Activated gamma-delta T cell (primary cell): ENCODE data around the gene LDAH.
"Not testable (repeated sequence)": the region's sequence is repeated elsewhere in the genome, so short reads cannot be mapped to it uniquely, and the experiment has no call there.

Experiments
- DNase-seq: peaks from one replicate; lab custom pipeline; 2025; lab: John Stamatoyannopoulos, UW
- total RNA-seq, 2 donors: gene quantifications; one replicate each; lab custom pipeline; 2026; lab: John Stamatoyannopoulos, UW

Gene LDAH
- 20.9 to 30.3 reads per million in 2 donors for total RNA-seq

DNA sequence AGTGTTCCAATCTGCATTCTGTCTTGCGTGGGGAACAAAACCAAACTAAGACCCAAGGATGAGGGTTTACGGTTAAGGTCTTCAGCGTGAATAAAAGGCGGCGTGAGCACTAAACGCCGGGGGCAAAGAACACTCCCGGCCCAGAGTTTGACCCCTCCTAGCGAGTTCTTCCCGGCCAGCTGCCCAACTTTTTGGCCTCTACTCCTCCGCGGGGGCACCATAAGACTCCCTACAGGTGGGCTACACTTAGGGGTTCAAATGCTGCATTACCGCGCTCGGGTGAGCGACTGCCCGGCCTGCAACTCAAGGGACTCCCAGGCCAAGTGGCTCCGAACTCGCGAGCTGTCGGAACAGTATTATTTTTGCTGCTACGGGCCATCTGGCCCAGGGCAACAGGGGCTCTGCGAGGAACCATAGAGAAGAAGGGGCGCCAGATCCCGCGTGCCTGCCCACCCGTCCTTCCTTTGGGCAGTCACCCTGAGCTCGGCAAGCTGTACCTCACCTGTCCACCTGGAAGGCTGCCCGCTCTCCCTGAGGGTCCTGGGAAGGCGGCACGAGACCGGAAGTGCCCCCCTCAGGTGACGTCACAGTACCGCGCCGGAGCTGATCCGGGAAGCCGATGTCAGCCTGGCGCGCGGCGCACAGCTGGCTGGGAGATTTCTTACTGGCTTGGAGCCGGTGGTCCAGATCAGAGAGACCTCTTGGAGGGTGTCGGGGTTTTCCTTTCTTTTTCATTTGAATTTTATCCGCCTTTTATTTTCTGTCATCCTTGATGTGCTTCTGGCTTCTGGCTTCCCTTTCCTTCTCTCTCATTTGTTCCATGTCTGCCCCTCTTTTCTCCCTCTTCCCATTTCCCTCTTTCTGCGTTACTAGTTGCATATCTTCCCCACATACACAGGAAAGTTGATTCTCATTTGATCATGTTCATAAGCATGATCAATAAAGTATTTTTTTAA, at the start of gene LDAH:
TSS of gene LDAH (minus strand) at position 567 of the 956 bp plus-strand sequence. CDS start 21,638 bp downstream, outside the sequence.
- peak; percentile 69 for DNase-seq

DNA sequence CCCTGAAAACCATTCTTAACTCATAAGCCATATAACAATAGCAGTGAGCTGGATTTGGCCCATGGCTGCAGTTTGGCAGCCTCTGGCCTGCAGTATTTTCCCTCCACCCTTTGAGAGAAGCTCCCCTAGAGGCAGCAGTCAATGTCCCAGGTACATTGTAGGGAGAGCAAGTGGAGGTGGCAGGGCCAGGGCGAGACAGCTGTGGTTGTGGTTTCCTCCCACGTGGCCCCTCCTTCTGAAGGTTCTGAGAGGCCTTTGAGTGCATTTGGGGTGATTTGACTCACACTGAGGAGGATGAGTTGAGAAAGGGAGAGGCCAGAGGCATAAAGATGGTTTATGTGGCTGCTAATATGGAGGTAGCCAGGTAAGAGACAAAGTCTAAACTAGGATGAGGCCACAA, 45.5 kb upstream of the LDAH start:
- no peak for DNase-seq

DNA sequence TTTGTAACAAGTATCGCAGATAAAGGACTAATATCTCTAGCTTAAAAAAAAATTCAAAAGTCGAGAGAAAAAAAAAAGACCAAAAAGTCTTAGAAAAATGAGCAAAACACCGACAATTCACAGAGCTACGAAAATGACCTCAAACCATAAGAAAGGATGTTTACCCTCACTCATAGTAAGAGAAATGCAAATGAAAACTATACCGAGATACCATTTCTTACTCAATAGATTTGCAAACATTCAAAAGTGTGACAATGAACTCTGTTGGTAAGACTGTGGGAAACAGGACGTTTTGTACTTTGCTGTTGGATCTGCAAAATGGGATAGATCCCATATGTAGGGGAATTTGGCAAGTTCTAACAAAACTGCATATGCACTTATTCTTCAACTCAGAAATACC, 39.9 kb upstream of the LDAH start:
- no peak for DNase-seq

DNA sequence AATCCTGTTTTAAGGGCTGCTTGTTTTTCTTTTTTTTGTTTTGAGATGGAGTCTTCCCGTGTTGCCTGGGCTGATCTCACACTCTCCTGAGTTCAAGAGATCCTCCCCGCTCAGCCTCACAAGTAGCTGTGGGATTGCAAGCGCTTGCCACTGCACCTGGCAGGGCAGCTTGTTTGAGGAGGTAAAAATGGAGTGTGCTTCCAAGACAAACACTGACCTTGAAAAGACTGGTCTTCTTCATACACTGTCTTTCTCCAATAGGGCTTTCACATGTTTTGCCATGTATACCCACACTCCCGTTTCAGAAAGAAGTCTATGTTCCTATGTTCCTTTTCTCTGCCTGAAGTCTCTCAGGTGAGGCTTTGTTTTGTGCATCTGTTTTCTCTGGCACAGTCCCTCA, 32.6 kb upstream of the LDAH start:
- DNase-seq: no peak

DNA sequence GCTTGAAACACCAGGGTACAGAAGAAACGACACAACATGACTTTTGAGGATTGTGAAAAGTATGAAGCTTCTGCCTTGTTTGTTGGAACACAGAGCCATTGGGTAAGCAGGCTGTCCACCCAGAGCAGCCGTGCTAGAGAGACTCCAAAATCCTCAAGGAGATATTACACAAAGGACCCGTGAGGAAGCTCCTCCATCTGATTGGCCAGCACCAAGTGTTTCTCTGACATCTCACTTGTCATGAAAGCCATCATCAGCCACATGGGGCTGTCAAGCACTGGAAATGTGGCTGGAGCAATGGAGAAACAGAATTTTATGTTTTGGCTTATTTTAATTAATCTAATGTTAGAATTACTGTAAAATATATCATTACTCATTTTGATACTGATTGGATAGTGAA, 29.8 kb upstream of the LDAH start:
- DNase-seq: no peak

DNA sequence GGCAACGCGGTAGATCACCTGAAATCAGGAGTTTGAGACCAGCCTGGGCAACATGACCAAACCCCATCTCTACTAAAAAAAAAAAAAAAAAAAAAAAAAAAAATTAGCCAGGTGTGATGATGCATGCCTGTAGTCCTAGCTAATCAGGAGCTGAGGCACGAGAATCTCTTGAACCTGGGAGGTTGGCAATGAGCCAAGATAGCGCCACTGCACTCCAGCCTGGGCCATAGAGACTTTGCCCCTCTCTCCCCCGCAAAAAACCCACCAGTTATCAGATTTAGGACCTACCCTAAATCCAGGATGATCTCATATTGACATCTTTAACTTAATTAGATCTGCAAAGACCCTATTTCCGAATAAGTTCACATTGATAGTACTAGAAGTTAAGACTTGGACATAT, 29.2 kb upstream of the LDAH start:
- no peak for DNase-seq

DNA sequence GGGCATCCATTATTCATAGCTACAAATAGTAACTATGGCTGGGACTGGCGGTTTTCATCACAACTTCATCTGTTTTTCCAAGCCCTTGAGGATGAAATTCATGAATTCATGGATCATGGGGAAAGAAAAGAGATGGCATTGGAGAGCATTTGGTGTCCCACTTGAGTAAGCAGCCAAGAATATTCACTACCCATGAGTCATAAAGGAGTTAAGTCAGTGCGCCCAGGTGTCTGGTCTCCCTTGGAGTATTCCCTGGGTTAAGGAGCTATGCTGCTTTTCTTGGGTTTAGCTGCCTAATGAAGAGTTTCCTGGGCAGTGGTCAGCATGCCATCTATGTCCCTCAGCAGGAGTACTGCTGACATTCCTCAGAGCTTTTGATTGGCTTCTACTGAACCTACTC, 21.3 kb upstream of the LDAH start:
- no peak for DNase-seq

DNA sequence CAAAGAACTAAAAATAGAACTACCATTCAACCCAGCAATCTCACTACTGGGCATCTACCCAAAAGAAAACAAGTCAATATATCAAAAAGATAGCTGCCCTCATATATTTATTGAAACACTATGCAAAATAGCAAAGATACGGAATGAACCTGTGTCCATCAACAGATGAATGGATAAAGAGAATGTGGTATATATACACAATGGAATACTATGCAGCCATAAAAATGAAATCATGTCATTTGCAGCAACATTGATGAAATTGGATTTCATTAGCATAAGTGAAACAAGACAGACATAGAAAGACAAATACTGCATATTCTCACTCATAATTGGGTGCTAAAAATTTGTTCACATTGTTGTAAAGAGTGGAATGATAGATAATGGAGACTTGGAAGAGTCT, 16.2 kb upstream of the LDAH start:
- no peak for DNase-seq

DNA sequence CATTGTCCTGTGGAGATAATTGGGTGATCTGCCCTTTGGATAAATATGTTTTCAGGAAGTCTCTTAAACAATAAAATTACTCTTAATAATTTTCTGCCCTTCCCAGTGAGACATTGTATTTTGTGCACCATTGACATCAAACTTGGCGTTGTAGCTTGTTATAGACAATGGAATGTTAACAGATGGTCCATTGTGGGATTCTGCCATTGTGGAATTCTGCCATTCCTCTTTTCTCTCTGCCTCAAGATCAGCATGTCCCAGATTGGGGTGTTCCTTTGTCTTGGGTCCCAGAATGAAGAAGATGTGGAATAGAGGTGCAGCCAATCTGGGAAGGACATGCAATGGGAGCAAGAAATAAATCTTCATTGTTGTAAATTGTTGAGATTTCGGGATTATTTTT, 15.1 kb upstream of the LDAH start:
- no peak for DNase-seq

DNA sequence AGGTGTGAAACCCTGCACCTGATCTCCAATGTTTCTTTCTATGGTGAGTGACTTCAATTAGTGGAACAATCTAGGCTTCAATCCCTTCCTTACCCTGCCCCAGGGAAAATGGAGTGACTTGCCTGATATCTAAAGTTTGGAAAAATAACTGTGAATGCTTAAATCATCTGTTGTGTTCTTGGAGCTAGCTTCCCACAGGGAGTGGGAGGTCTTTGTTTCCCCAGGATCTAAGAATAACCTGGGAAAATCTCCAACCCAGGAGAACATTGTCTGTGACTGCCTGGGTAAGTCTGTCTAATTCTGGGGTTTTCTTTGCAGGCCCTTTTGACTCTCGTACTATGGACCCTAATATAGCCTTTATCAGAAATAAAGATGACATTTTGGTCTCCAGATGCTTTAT, 13.6 kb upstream of the LDAH start:
- no peak for DNase-seq

DNA sequence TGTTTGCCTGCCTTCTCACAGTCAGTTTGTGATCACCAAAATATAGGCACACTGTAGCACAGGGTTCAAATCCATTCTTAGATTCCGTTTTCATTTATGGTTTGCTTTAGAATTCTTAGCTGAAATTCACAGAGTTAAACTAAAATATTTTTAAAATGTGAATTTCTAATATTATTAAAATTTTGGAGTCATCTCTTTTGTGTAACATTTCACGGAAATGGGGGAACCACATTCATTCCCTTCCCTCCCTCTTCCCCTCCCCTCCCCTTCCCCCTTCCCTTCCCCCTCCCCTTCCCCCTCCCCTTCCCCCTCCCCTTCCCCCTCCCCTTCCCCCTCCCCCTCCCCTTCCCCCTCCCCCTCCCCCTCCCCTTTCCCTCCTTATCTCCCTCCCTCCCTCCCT, 11.4 kb upstream of the LDAH start:
- no peak for DNase-seq

DNA sequence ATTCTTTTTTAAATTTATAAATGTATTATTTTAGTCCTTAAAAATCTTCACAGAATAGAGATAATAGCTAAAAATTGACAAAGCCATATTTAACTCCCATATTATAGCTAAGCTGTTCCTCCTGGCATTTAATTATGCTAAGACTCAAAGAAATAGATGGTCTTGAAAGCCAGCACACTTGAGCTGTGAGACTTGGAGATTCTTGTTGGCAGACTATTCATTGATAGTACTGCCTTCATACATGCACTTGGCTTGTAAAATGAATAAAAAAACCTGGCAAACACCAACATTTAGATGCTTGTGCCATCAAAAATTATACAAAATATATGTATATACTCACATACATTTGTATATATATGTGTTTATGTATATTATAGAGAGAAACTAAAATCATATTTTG, 9.7 kb upstream of the LDAH start:
- no peak for DNase-seq

DNA sequence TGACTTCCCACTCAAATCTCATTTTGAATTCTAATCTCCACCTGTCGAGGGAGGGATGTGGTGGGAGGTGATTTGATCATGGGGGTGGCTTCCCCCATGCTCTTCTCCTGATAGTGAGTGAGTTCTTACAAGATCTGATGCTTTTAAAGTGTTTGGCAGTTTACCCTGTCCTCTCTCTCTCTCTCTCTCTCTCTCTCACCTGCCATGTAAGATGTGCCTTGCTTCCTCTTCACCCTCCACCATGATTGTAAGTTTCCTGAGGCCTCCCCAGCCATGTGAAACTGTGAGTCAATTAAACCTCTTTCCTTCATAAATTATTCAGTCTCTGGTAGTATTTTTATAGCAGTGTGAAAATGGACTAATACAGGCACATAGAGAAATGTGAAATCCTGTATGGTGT, 7.0 kb upstream of the LDAH start:
- no peak for DNase-seq

DNA sequence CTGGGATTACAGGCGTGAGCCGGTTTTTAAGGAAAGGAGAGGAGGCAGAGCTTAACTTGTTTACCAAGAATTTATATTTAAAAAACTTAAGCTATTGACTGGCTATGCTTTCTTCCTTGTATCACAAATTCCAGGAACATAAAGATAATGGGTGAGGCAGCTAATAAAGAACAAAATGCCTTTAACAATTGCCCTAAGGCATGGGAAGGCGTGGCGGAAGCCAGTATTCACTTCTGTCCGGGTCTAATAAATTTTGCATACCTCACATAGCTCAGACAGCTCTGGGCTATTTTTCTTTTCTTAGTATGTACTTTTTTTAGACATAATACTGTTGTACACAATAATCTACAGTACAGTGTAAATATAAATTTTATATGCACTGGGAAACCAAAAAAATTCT, 1.0 kb upstream of the LDAH start:
- no peak for DNase-seq

DNA sequence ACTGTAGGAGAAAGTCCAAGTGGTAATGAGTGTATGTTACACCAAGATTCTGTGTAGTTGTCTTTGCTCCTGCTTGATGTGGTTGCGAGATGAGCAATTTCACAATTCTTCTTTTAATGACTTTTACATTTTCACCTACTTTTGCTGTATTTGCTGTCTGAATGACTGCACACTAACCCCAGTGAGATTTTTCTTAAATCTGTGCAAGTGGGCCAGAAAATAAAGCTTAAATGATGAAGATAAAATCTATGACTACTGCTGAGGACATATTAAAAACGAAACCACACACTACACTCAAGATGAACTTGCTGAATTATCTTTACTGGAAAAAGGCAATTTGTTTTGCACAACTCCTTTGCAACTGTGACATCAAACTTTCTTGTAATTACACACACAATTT, 4.1 kb downstream of the LDAH start:
- DNase-seq: no peak

DNA sequence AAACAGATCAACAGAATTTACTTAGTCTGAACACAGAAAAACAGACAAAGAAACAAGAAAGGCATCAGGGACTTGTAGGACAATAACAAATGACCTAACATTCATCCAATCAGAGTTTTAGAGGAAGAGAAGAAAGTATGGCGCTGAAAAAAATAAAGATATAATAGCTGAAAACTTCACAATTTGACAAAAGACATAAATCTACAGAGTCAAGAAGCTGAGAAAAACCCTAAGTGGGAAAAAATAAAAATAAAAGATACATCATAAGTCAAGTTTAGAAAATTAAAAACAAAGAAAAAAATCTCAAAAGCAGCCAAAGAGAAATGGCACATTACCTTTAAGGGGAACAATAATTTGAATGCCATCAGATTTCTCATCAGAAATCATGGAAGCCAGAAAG, 7.7 kb downstream of the LDAH start:
- DNase-seq: no peak

DNA sequence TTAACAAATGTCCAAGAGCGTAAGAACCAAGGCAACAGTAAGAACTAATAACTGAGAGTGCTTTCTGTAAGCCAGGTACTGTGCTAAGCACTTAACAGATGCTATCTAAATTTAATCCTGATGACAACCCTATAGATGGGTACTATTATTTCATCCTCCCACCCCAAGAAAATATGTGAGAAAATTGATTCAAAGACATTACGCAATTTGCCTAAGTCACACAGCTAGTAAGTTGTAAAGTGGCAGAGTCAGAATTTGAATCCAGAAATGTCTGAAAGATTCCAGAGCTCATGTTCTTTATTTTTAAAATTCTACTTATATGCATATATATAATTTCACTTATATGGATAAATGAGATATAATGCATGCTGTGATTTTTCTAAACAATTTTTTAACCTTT, 10.1 kb downstream of the LDAH start:
- no peak for DNase-seq

DNA sequence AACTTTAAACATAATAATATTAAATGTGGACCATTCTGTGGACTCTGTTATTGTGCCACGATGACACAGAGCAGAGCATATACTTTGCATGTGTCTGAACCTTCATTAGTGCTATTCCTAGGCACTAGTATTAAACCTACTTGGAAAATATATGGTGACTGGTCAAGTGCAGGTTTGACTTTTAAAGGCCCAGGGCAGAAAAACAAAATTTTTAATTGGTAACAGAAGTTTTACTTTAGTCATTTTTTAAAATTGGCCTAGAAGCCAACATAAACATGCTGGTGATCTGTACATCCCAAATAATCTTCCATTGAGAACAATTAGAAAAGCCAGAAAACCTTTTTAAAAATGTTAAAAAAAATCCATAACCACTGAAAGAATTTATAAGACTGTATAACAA, 16.6 kb downstream of the LDAH start:
- no peak for DNase-seq

DNA sequence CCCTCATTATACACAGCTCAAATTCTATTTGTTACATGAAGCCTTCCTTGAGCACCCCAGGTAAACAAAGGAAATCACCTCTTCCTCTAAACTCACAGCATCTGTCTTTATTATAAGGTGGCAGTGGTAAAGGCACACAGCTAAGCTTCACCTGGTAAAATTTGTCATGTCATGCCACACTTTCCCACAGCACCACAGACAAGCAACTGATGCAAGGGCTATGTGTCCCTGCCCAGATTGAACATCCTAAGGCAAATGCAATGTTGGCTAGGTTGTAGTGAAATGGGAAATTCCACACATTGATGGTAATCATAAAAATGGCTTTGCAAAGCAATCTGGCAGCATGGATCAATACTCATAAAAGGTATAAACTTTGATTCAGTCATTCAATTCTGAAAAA, 18.9 kb downstream of the LDAH start:
- no peak for DNase-seq

DNA sequence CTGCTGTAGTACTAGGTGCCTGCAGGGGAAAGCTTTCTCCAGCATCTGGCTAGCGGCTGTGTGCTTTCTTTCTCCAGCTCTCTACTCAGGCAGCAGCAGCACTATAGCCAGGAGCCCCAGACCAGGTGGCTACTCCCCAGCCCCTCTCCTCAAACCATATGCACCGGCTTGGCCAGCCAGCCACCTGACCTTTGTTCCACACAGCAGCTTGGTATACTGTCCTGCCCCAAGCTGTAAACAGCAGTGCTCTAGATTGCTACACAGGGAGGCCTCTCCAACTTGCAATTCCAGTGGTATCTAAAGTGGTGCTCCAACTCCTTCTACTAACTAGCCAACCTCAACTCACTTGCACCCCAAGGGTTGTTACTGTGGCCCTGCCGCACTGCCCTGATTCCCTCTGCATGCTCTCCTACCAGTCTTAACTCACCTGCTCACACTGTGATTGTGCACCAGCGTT, 19.6 kb downstream of the LDAH start:
- DNase-seq: no peak

DNA sequence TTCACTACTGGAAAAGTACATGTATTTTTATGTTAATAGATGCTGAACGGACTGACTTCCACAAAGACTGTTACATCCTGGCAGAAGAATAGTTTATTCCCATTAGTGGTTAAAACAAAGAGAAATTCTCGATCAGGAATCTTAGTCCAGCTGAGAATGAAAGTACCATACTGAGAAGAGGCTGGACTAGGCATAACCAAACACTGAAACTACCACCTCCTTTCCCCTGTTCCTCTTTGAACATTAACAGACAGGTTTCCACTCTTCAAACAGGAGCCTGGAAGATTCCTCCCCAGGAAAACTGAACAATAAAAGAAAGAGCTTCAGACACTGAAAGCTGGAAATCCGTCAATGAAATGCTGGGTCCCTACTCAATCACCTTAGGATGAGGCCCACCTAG, 25.8 kb downstream of the LDAH start:
- no peak for DNase-seq

DNA sequence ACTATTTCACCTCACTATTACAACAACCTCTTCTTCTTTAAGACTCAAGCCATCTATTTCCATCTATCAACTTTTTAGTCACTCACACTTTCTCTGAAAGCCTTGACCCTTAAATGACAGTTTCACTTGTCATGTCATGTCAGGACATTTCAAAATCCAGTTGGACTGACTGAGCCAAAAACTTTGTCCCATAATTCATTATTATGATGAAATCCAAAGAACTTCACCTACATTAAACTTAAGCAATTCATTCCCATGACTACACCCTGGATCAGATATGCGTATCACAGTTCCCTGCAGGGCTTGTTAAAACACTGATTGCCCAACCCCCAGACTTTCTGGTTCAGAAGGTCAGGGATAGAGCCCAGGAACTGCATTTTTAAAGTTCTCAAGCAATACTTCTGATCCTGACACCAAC, 26.5 kb downstream of the LDAH start:
- no peak for DNase-seq

DNA sequence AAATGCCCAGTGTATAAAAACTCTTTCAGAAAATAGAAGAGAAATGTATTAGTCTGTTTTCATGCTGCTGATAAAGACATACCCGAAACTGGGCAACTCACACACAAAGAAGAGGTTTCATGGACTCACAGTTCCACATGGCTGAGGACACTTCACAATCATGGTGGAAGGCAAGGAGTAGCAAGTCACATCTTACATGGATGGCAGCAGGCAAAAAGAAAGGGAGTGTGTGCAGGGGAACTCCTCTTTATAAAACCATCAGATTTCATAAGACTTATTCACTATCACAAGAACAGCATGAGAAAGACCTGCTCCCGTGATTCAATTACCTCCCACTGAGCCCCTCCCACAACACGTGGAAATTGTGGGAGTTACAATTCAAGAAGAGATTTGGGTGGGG, 29.0 kb downstream of the LDAH start:
- DNase-seq: not testable (repeated sequence)
